H1 (cell line): Measurements from ENCODE around the gene ITGA11. TPM values are rescaled to one million over a fixed set of nuclear protein-coding genes. Genes with fewer than 3 reads are reported as not detected.

Experiments used
- EZH2 ChIP-seq: fragments of 200-600 bp; sonication (generic); IDR thresholded peaks from 2 replicates; pipeline ENCODE4 v1.7.1; 2012; ENCODE audit warnings: low read depth, mild to moderate bottlenecking, moderate library complexity, low read length, inconsistent platforms; ENCODE audit not compliant: severe bottlenecking
- polyA plus RNA-seq, 7 experiments: library from polyadenylated mRNA; depleted of rRNA in 3 of 7; stranded (reverse) in 5 of 7; unstranded in 2 of 7; fragments of >200 nt in 5 of 7; fragments of 200-250 nt in 2 of 7; gene quantifications; 1 replicate in 5 of 7; 2 replicates in 1 of 7; 4 replicates in 1 of 7; pipeline versions ENCODE4 v1.2.1 to v1.2.3, GENCODE V29; 2011 to 2013; ENCODE audit warnings: missing spikeins in 2 of 7, mixed read lengths in 2 of 7
- total RNA-seq: library from RNA; stranded (reverse); fragmentation: NEBNext Ultra II Directional; extraction: Animal tissue kit (Norgen Biotek cat#: 25700); gene quantifications from 2 replicates; pipeline ENCODE4 v1.2.1, GENCODE V29; 2021

The ITGA11 gene
- total and polyA plus RNA-seq, 2 of the 8 experiments (the other 6 are each of a cell fraction or from before 2014, with no cell fraction given): 0.05 to 0.06 TPM

DNA sequence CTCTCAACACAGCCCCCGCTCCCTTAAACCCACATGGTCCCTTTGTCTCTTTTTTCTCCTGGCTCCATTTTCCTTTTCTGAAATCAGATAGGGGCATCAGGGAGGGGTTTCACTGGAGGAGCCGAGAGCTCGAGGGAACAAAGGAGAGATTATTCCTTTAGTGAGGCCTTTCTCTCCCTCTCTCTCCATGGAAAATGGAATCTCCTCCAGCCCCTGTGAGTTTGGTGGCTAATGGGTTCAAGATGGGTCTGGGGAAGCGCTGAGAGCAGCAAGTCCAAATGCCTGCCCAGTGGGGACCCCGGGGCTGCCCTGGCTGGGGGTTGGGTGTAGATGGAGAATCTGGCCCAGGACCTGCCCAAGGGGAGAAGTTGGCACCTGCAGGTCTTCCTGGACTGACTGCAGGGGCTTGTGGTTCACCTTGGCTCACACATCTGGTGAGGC, 56.8 kb downstream of the ITGA11 start (continued):
- TF ChIP-seq EZH2: no peak
